GM12872 (cell line): ENCODE results near the gene CREB5.

Source experiments
- TF ChIP-seq, protein P1 (sequence below): IDR thresholded peaks from 3 replicates; pipeline ENCODE4 v1.5.1; 2011; ENCODE audit warnings: low read depth, mild to moderate bottlenecking, low read length, moderate library complexity; ENCODE audit not compliant: insufficient read depth

The CREB5 gene

DNA sequence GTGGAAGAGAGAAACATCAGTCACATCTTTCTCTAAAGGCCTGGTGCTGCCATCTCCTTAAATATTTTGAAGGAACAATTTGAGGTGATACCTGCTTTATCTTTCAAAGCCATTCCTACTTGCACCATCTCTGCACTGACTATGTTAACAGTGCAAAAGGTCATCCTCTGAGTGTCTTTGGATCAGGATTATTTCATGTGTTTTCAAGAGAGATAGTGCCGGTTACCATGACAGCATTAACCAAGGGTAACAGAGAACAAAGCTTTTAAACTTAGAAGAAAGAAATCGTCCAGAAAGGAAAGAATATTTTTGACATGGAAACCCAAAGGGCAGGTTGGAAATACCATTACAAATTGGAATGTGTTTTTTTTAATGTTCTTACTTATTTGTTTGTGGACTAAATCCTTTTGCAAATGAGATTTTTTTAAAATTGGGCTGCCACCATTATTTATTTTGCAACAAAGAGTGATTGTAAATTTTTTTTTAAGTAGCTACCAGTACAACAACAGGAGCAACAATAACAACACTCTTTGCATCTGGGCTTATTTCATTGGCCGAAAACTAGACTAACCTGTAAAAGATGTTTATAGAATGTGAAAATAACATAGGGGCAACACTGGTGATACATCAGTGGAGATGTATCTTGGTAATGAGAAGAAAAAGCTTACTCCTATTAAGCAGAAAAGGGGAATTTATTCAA is 234.2 kb downstream of the CREB5 start:
- TF ChIP-seq, protein P1, sequence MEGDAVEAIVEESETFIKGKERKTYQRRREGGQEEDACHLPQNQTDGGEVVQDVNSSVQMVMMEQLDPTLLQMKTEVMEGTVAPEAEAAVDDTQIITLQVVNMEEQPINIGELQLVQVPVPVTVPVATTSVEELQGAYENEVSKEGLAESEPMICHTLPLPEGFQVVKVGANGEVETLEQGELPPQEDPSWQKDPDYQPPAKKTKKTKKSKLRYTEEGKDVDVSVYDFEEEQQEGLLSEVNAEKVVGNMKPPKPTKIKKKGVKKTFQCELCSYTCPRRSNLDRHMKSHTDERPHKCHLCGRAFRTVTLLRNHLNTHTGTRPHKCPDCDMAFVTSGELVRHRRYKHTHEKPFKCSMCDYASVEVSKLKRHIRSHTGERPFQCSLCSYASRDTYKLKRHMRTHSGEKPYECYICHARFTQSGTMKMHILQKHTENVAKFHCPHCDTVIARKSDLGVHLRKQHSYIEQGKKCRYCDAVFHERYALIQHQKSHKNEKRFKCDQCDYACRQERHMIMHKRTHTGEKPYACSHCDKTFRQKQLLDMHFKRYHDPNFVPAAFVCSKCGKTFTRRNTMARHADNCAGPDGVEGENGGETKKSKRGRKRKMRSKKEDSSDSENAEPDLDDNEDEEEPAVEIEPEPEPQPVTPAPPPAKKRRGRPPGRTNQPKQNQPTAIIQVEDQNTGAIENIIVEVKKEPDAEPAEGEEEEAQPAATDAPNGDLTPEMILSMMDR: no peak

GRCh38 chr7:28647076-28647421 is 234.7 kb downstream of the CREB5 start:
- TF ChIP-seq, protein P1: no peak

GRCh38 chr7:28649189-28649588 is 236.9 kb downstream of the CREB5 start:
- TF ChIP-seq, protein P1: no peak

GRCh38 chr7:28649811-28650210 is 237.5 kb downstream of the CREB5 start:
- TF ChIP-seq, protein P1: no peak

DNA sequence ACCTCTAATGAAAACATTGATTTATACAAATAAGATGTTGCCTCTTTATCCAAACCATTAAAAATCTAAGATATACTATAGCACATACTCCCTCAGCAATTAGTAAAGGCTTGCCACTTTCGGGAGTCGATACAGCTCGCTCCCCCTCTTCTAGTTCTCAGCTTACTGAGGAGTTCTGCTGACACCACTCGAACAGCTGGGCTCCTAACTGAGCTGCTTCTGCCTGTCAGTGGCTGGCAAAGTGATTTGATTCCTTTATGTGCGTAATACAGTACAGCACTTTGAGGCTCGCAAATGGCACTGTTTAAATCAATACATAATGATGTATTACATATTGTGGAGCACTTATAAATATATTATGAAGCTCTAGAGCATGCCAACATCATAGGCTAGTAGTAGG is 241.8 kb downstream of the CREB5 start:
- TF ChIP-seq, protein P1: no peak

- TF ChIP-seq, protein P1: no peak
These were observed 244.2 kb downstream of the CREB5 start for GRCh38 chr7:28656529-28656928.

GRCh38 chr7:28658381-28658780 is 246.1 kb downstream of the CREB5 start:
- TF ChIP-seq, protein P1: no peak
